PC-3 (cell line): ENCODE measurements around the gene TDRD5.

Experiments
- EZH2 ChIP-seq: fragments of 300-600 bp; sonication (generic); IDR thresholded peaks from one replicate; pipeline ENCODE4 v1.6.1; 2017; ENCODE audit warnings: antibody characterized with exemption, mild to moderate bottlenecking, low read length; ENCODE audit not compliant: unreplicated experiment
- EZH2phosphoT487 ChIP-seq: fragments of 300-600 bp; sonication (generic); IDR thresholded peaks from 2 replicates; pipeline ENCODE4 v1.6.1; 2018; ENCODE audit warnings: mild to moderate bottlenecking, antibody characterized with exemption, low read length, borderline replicate concordance
- TF ChIP-seq, protein P1 (sequence below): fragments of 300-600 bp; sonication (generic); conservative IDR thresholded peaks from 2 replicates; pipeline ENCODE4 v1.5.1; 2017; ENCODE audit warnings: antibody characterized with exemption, low read depth, mild to moderate bottlenecking, low read length

DNA sequence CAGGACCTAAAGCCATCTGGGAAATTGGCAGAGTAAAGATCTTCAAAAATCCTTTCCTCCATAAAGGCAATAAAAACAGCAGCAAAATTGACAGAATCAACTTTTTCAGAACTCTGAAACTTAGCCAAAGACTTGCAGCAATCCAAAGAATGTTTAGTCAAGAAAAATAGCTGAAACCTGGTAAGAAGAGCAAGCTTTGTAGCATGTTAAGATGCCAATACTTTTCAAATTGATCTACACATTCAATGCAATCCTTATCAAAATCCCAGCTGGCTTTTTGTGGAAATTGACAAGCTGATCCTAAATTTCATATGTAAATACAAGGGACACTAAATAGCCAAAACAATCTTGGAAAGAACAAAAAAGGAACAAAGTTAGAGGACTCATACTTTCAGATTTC, 127.6 kb downstream of the TDRD5 start:
- TF ChIP-seq, protein P1, sequence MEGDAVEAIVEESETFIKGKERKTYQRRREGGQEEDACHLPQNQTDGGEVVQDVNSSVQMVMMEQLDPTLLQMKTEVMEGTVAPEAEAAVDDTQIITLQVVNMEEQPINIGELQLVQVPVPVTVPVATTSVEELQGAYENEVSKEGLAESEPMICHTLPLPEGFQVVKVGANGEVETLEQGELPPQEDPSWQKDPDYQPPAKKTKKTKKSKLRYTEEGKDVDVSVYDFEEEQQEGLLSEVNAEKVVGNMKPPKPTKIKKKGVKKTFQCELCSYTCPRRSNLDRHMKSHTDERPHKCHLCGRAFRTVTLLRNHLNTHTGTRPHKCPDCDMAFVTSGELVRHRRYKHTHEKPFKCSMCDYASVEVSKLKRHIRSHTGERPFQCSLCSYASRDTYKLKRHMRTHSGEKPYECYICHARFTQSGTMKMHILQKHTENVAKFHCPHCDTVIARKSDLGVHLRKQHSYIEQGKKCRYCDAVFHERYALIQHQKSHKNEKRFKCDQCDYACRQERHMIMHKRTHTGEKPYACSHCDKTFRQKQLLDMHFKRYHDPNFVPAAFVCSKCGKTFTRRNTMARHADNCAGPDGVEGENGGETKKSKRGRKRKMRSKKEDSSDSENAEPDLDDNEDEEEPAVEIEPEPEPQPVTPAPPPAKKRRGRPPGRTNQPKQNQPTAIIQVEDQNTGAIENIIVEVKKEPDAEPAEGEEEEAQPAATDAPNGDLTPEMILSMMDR, result no peak
- TF ChIP-seq EZH2 (no peak), EZH2phosphoT487 (no peak)
